ENCODE results near the gene RAD21L1.
"Not testable (repeated sequence)": the region's sequence is repeated elsewhere in the genome, so short reads cannot be mapped to it uniquely, and the experiment has no call there.

The RAD21L1 gene

DNA sequence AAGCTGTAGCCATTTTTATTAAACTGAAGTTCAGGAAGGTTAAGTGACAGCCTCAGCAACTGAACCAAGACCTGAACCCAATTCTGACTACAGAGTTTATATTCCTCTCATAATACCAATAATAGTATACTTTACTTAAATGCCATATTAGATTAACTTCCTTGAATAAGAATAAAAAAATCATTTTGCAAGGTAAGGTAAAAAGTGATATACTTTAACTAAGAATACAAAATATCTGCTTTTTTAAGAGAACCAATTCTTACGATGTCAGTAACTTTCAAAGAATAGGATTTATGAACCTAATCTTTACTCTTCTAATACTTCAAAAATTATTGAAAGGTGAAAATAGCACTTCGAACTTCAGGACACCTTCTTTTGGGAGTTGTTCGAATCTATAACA, 3.7 kb downstream of the RAD21L1 start:
- no peak for DNase-seq

DNA sequence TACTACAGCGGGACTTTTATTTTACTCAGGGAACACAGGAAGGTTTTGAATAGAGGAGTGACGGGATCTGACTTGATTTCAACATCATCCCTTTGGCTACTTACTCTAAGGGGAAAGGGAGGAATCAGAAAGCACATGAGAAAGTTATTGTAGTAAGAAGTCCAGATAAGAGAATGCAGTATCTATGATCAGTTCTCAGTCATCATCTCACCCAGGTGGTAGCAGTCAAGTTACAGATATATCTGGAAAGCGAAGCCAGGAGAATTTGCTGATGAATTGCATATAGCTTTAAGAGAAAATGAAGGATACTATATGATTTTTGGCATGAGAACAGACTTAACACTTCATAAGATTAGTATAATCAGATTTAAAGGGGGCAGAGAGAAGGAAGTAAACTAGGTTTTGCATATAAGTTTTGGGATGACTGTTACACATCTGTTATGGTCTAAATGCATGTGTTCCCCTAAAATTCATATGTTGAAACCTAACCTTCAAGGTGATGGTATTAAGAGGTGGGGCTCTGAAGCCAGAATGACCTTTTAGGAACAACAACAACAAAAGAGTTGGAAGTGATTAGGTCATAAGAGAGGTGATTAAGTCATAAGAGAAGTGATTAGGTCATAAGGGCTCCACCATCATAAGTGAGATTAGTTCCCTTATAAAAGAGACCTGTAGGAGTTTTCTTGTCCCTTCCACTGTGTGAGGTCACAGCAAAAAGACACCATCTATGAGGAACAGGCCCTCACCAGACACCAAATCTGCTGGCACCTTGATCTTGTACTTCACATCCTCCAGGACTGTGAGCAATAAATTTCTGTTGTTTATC, 6.7 kb downstream of the RAD21L1 start:
- DNase-seq: peak in 1 of 4 experiments; percentile 17

DNA sequence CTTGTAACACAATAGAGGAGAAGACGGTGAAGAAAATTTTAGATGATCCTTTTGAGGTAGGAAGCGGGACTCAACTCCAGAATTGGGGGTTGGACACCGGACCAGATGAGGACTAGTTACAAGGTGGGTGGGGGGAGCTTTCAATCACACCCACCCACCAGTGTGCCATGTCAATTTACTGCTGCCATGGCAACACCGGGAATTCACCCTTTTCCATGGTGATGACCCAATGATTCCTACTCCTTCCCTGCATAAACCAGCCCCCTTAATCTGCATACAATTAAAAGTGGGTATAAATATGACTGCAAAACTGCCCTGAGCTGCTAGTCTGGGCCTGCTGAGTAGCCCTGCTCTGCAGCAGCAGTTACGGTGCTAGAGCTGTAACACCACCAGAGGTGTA, 14.7 kb downstream of the RAD21L1 start:
- DNase-seq: no peak

DNA sequence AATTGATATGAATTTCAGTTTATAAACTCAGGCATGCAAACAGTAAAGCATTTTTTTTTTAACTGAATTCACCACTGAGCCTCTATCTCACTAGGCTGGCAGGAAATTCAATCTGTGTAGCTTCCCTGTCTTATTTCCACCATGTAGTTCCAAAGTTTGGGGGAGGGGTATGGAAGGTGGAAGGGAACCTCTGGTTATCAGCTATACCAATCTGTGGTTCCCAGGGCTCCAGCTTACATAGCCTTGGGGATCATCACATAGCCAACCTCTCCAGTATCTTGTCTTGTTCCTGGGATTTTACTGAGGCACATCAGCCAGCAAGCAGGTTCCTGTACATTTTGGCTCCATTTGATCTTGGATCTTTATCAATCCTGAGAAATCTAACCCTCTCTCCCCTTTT, 15.6 kb downstream of the RAD21L1 start:
- no peak for DNase-seq

DNA sequence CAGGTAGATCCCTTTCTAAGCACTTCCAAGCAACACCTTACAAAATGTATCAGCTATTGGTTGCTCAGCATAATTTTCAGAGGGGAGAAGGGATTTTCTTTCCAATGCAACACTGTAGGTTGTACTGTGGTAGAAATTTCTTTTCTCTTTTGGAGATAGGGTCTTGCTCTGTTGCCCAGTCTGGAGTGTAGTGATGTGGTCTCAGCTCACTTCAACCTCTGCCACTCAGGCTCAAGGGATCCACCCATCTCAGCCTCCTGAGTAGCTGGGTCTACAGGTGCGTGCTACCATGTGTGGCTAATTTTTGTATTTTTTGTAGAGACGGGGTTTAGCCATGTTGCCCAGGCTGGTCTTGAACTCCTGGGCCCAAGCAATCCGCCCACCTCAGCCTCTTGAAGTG, 16.3 kb downstream of the RAD21L1 start:
- DNase-seq: no peak

DNA sequence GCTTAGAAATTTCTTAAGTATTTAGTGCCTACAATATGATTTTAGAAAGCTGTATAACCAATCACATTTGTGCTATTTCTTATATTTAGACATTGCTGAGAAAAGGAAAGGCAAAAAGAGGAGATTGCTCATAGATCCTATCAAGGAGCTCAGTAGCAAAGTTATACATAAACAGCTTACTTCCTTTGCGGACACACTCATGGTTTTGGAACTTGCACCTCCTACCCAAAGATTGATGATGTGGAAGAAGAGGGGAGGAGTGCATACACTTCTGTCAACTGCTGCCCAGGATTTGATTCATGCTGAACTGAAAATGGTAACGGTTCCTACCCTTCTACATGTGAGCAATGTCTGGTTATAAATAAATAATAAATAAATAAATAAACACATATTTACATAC, 16.7 kb downstream of the RAD21L1 start:
- no peak for DNase-seq

DNA sequence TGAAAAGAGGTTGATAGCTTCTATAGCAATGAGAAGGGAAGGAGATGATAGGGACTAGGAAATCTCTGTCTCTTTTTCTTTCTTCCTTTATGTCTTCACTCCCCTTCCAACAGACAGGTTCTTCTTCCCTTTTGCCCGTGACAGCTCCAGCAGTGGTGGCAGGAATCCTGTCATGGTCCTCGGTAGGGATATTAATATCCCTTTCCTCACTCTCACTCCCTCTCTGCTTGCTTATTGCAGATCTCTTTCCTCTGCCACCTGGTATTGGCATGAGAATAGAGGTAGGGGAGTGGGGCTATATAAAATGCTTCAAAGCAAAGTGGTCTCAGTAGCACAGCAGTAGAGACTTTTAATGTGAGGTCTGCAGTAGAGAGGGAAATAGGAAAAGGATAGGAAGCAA, 19.7 kb downstream of the RAD21L1 start:
- no peak for DNase-seq

DNA sequence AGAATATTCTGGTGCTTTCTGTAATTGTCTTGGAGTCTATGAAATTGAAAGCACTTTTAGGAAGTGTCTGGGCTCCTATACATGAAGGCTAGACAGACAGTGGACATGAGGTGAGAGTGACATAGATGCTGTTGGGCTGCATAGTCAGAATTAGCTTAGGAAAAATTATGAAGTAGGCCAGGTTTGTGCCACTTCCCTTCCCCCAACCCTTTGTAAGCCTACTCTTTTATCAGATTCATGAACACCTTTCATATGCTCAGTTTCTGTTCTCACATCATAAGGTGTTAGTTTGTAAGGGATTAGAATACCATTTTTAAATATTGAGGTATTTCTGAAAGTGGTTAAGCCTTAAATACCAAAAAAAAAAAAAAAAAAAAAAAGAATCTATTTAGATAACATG, 21.8 kb downstream of the RAD21L1 start:
- DNase-seq: no peak

DNA sequence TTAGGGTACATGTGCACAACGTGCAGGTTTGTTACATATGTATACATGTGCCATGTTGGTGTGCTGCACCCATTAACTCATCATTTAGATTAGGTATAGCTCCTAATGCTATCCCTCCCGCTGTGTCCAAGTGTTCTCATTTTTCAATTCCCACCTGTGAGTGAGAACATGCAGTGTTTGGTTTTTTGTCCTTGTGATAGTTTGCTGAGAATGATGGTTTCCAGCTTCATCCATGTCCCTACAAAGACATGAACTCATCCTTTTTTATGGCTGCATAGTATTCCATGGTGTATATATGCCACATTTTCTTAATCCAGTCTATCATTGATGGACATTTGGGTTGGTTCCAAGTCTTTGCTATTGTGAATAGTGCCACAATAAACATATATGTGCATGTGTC, 24.4 kb downstream of the RAD21L1 start:
- not testable (repeated sequence) for DNase-seq

DNA sequence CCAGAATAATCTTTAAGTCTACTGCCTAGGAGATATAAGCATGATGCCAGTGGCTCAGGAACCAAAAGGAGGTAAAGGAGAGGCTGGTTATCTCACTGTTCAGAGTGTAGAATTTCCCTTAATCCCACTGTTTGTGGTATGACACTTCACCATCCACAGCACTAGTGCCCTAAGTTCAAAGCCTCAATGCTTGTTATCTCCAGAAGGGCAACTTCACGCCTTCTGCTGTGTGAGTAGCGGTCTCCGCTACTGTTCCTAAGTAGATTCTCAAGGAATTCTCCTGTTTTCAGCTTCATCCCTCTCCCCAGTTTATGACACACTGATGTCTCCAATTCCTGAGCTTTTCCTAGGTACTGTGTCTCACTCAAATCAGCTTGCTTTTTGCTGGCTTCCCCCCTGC, 26.6 kb downstream of the RAD21L1 start:
- DNase-seq: no peak

DNA sequence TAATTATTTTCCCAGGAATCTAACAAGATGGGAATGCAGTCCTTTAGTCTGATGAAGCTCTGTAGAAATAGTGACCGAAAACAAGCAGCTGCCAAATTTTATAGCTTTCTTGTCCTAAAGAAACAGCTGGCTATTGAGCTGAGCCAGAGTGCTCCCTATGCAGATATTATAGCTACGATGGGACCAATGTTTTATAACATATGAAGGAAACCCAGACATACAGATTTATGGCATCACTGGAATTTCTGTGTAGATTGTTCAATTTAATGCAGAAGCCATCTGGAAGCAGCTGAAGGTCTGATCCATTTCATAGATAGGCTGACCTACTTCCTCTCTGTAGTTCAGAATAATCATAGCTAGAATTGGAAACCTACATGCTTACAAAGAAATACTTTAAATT, 28.4 kb downstream of the RAD21L1 start:
- DNase-seq: no peak

DNA sequence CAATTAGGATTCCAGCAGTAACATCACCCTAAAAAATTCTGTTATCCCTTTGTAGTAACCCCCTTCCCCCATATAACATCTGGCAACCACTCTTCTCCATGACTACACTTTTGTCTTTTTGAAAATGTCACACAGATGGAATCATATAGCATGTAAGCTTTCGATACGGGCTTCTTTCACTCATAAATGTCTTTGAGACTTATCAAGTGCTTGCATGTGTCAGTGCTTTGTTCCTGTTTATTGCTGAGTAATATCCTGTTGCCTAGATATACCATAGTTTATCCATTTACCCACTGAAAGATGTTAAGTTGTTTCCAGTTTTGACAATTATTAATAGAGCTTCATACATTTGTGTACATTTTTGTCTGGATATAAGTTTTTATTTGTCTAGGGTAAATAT, 29.8 kb downstream of the RAD21L1 start:
- peak in 2 of 4 experiments; percentile 9 to 10 for DNase-seq

DNA sequence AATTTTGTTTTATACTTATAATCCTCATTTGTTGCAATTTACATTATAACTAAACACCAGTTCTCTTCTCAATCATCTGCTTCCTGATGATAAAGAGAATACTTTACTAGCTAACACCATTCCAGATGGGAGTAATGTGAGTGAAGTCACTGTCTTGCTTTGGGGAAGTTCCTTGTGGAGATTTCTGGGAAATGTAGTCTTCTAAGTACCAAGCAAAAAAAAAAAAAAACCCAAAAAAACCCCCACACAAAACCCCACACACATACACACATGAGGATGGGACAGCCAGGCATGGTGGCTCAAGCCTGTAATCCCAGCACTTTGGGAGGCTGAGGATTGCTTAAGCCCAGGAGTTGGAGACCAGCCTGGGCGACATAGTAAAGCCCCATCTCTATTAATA, 38.0 kb downstream of the RAD21L1 start:
- DNase-seq: peak in 2 of 4 experiments; percentile 10 to 28

DNA sequence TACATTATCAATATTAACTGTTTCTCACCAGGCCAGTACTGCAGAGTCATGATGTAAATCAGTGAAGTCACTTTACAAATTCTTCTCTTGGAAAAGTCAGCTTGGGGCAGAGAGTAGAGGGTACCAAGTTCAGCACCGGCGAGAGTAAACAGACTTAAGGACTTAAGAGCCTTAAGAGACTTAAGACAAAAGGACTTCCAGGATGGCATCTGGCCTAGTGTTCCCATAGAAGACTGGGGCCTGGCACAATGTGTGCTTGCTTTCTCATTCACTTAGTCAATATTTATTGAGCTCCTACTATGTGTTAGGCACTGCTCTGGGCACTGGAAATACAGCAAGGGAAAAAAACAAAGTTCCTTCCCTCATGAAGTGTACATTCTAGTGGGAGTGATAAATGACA, 38.9 kb downstream of the RAD21L1 start:
- DNase-seq: no peak

DNA sequence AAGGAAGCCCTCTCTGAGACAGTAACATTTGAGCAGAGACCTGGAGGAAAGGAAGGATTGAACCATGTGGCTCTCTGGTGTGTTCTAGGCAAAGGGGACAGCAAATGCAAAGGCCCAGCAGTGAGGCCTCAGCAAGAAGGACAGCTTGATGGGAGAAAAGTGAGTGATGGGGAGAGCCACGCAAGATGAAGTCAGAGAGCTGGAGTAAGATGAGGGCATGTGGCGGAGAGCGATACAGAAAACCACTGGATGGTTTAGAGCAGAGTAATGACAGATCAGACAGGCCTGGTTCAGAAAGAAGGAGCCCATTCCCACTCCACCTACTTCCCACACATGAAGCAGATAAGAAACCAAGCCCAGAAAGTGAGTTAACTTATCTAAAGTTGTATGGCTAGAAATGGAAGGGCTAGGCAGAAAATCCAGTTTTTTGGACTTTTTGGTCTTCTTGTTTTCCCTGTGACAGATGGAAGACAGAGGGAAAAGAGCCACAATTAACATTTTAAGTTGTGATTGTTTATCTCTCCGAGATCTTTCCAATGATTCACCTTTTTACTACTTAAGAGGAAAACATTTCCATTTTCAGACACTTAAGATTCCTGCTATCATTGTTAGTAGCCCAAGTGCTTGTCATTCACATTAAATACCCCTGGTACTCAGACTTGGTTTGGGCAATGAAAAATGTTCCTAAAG, 39.5 kb downstream of the RAD21L1 start:
- no peak for DNase-seq

DNA sequence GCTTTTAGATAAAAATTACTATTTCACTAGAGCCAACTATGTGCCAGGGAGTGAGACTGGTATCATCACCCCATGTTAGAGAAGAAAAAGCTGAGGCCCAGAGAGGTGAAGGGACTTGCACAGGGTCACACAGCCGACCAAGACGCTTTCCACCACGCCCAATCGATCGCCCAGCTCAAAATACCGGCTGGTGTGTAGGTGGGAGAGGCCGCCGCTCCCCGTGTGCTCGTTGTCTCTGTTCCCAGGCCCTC, 40.0 kb downstream of the RAD21L1 start:
- DNase-seq: no peak

DNA sequence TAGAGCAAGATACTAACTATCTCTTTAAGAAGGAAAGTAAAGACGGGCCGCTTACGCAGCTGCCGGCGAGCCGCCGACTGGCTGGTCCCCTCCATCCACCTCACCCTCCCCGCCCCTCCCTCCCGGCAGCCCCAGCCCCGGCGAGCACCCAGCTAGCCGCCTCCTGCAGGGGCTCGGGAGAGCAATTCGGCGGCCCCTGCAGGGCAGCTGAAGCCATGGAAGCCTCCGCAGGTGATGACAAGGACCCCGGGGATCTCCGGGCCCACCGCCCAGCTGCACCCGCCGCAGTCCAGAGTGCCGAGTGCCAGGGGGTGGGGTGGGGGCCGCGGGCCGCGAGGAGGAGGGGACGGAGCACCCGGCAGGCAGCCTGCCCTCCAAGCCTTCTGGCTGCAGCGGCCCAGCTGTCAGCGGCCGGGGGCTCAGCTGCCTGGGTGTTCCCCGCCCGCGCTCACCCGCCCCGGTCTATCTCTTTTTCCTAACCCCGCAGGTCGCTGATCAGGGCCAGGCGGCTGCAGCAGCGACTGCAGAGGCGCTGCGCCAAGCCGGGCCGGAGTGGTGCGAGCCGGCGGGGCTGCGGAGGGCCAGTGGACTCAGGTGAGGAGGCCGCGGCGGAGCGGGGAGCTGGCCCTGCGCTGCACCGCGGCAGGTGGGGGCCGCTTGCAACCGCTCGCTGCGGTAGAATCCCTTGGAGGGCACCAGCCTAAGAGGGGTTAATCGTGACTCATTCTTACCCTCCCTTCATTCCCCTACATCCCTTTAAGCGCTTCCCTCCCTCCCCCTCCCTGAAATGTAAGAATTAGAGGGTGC, 40.5 kb downstream of the RAD21L1 start, which contains the start of gene SNPH:
TSS of gene SNPH (plus strand) at position 128 of the 807 bp plus-strand sequence. CDS start 29,946 bp downstream, outside the sequence.
- DNase-seq: peak in 3 of 4 experiments; percentile 8 to 39 (median 26)

DNA sequence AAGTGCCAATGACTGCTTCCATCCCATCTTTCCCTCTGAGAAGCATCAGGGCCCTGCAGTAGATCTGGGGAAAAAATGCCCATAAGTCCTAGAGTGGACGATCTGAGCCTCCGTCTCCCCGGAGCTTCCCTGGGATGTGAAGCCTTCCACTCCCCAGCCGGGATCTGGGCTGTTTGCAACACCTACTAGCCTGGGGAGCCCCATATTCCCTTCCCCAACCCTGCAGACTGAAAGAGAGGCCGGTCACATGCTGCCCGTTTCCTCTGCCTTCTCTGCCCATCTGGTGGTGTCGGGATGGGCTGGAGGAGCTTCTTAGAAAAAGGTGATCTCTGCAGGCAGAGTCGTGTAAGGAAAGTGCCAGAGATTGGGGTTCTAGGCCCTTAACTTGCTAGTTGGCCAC, 41.3 kb downstream of the RAD21L1 start:
- no peak for DNase-seq

DNA sequence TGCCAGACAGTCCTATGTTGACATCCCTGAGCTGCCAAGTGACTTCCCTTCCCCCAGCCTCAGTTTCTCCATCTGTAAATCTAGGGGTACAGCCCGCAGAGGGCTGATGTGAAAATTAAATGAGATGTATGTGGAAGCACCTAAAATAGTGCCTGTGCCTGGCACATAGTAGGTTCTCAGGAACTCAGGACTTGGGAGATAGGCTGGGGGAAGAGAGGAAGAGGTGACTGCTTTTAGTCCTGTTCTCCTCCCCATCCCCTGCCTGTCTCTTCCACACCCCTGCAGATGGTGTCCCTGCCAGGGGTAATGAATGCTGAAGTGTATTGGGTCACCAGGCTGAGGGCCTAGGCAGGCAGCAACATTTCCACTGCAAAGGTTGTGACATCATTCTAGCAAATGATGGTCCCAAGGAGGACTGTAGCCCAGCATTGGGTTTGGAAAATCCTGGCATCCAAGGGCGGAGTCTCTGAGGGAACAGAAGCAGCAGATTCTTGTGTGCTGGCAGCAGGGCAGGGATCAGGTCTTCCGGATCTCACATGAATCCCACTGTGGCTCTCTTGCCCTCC, 42.0 kb downstream of the RAD21L1 start:
- DNase-seq: no peak

DNA sequence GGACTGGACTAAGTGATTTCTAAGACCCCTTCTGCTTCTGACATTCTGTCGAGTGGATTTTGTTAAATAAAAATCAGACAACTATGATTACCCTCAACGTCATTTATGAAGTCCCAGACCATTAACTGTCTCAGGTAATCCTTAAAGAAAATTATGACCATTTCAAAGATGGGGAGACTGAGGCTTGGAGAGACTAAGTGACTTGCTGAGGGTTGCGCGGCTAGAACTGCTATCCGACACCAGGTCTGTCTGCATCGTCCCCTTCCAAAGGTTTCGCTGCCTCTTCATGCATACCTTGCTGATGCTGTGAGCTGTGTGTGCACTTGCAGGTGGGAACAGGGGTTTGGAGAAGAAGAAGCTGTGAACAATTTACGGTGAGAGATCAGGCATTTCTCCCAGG, 43.4 kb downstream of the RAD21L1 start:
- DNase-seq: no peak

DNA sequence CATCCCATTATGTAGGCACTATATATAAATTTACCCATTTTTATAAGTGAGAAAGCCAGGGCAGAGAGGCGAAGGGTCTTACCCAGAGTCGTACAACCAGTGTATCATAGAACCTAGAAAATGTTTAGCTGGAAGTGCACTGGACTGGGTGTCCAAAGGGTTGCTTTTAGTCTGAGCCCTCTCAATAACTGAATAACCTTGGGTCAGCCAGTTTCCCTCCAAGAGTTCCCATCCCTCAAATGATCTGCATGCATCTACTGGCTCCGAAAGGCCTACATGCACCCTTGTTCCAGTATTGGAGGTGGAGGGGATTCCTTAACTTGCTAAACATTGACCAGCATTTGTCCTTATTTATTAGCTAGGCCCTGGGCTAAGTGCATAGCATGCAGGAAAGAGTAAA, 44.0 kb downstream of the RAD21L1 start:
- no peak for DNase-seq

DNA sequence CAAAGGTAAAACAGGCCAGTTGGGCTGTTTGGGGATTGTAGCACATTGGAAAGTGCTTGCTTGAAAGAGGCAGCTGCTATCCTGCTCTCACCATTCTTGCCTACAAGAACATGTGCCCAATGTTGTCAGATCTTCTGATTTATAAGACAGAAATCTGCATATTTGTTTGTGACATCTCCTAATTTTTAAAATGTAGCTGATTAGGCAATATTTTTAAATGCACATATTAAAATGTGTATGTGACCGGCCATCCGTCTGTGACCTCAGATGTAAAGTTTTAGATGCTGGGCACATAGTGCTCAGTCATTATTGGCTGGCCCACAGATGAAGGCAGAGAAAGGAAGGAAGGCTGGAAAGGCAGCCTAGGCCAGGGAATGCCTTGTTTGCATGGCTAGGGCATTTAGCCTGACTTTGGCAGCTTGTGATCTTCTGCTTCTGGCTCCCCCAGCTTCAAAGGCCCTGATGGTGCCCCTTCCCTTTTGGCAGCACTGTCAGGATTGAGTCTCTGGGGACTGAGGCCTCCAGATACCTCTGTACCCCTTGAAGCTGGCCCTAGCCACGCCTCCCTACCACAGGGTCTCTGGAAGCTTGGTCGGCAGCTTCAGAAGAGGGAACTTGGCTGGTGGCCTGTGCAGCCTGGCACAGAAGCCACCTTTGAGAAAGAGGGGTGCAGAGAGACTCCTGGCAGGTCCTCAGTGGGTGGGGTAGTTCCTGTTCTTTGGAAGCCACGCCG, 46.7 kb downstream of the RAD21L1 start:
- DNase-seq: peak in 2 of 4 experiments; percentile 9 to 22

All from suppressor macrophage (primary cell).